HG03045 (cell line): ENCODE results near the gene COX11.

Experiments used
- ATAC-seq: cut with Tn5 transposase; IDR thresholded peaks from one replicate; pipeline ENCODE4 v1.9.1; 2021; ENCODE audit warnings: mild to moderate bottlenecking, moderate library complexity; ENCODE audit not compliant: unreplicated experiment

COX11 gene

GRCh38 chr17:54968262-54968987 is at the start of gene COX11, which contains the start of gene STXBP4:
TSS of gene COX11 (minus strand) at chr17:54968654. CDS start at chr17:54968646, 8 bp downstream.
TSS of gene STXBP4 (plus strand) at chr17:54968765. CDS start at chr17:54986220, 17,455 bp downstream.
- peak; percentile 95 for ATAC-seq

- no peak for ATAC-seq
These were observed 37.1 kb upstream of the COX11 start for GRCh38 chr17:55005520-55005919.

GRCh38 chr17:55004484-55004883 is 36.0 kb upstream of the COX11 start:
- no peak for ATAC-seq

- no peak for ATAC-seq
These were observed 34.0 kb upstream of the COX11 start for GRCh38 chr17:55002458-55002857.

GRCh38 chr17:54996441-54996840 is 28.0 kb upstream of the COX11 start:
- no peak for ATAC-seq

GRCh38 chr17:54992797-54993639 is 24.6 kb upstream of the COX11 start:
- no peak for ATAC-seq

GRCh38 chr17:54991567-54991966 is 23.1 kb upstream of the COX11 start:
- no peak for ATAC-seq

GRCh38 chr17:54990118-54990517 is 21.7 kb upstream of the COX11 start:
- no peak for ATAC-seq

GRCh38 chr17:54985476-54985875 is 17.0 kb upstream of the COX11 start:
- no peak for ATAC-seq

- ATAC-seq: no peak
These were observed 14.8 kb upstream of the COX11 start for GRCh38 chr17:54983260-54983659.

- no peak for ATAC-seq
These were observed 13.9 kb upstream of the COX11 start for GRCh38 chr17:54982399-54982798.

GRCh38 chr17:54980375-54980774 is 11.9 kb upstream of the COX11 start:
- ATAC-seq: no peak

GRCh38 chr17:54979657-54980056 is 11.2 kb upstream of the COX11 start:
- ATAC-seq: no peak

GRCh38 chr17:54977744-54978143 is 9.3 kb upstream of the COX11 start:
- ATAC-seq: no peak

GRCh38 chr17:54976316-54976715 is 7.9 kb upstream of the COX11 start:
- no peak for ATAC-seq

- ATAC-seq: no peak
These were observed 6.3 kb upstream of the COX11 start for GRCh38 chr17:54974759-54975158.

GRCh38 chr17:54972406-54973138 is 4.1 kb upstream of the COX11 start:
- ATAC-seq: no peak

GRCh38 chr17:54971901-54972300 is 3.4 kb upstream of the COX11 start:
- no peak for ATAC-seq

GRCh38 chr17:54971147-54971546 is 2.7 kb upstream of the COX11 start:
- no peak for ATAC-seq

- ATAC-seq: no peak
These were observed 1.5 kb upstream of the COX11 start for GRCh38 chr17:54969658-54970572.
